Kidney glomerular epithelial cell (primary cell): ENCODE results near the gene WASF2.
"Not testable (repeated sequence)": the region's sequence is repeated elsewhere in the genome, so short reads cannot be mapped to it uniquely, and the experiment has no call there.

Source experiments
- DNase-seq: peaks from one replicate; lab custom pipeline; 2025; lab: John Stamatoyannopoulos, UW

Gene WASF2

DNA sequence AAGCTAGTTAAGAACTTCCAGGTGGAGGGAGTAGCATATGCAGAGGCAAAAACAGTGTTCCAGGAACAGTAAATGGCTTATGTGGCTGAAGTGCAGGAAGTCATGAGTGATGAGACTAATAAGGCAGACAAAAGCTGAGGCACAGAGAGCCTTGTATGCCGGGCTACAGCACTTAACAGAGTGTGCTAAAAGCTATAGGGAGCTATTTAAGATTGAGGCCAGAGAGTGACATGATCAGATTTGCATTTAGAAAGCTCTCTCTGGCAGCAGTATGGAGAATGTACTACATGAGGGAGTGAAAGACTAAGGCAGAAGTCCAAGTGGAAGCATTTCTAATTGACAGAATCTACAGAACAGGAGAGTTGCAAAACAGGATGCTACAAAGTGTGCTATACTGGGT, 38.6 kb downstream of the WASF2 start:
- DNase-seq: no peak

DNA sequence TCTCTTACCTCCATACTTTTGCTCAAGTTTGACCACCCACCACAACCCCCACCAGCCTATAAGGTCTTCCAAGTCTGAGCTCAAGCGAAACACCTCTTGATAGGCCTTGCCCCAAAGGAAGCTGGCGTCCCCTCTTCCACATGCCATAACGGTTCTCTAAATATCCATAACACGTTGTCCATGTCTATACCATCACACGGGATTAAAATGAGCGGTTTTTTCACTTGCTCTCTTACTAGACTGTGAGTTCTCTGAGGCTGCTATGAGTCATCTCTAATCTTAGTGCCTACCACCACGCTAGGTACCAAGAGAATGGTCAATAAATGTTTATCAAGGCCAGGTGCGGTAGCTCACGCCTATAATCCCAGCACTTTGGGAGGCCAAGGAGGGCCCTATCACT, 41.0 kb downstream of the WASF2 start:
- DNase-seq: no peak

DNA sequence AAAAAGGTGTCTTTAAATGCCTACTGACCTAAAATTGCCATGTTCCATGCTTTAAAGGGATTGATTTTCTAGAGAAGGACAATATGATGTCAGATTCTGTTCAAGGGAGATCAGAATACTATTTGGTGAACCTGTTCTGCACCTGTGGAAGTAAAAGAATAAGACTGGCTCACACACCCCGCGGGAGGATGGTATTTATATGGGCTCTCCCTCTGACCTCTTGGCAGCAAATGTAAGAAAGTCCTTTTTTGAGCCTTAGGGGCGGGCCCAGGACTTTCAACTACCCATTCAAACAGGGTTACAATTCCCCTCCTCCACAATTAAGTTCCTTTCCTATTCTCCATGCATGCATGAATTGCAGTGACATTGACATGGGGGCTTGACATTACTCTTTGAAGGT, 42.1 kb downstream of the WASF2 start:
- no peak for DNase-seq

DNA sequence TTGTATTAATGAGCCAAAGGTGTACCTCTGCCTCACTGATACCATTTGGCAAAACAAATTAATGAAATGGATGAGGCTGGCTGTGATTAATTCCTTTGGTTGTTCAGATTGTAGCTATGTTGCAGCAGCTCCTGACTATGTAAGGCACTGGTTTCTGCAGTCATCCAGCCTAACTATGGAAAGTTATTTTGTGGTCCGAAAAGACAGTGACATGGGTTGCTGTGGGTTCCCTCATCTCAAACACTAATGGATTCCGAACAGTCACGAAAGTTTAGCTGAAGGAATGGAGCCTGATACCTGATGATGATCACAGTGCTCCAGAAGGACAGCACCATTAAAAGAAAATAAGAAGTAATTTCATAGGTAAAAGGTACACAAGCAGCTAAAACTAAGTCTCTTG, 42.6 kb downstream of the WASF2 start:
- DNase-seq: no peak

DNA sequence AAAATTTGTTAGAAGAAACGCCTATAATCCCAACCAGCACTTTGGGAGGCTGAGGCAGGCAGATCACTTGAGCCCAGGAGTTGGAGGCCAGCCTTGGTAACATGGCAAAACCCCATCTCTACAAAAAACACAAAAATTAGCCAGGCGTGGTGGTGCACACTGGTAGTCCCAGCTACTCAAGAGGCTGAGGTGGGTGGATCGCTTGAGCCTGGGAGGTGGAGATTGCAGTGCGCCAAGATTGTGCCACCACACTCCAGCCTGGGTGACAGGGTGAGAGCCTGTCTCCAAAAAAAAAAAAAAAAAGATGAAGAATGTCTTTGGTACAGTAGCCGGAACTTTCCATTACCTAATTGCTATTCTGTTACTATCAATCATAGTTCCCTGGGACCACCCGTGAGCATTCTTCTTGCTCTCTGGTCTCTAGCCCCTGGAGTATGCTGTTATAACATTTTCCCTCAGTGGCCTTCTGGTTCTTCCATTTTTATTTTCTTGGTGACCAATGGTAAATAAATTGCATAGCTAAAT, 43.4 kb downstream of the WASF2 start:
- no peak for DNase-seq

DNA sequence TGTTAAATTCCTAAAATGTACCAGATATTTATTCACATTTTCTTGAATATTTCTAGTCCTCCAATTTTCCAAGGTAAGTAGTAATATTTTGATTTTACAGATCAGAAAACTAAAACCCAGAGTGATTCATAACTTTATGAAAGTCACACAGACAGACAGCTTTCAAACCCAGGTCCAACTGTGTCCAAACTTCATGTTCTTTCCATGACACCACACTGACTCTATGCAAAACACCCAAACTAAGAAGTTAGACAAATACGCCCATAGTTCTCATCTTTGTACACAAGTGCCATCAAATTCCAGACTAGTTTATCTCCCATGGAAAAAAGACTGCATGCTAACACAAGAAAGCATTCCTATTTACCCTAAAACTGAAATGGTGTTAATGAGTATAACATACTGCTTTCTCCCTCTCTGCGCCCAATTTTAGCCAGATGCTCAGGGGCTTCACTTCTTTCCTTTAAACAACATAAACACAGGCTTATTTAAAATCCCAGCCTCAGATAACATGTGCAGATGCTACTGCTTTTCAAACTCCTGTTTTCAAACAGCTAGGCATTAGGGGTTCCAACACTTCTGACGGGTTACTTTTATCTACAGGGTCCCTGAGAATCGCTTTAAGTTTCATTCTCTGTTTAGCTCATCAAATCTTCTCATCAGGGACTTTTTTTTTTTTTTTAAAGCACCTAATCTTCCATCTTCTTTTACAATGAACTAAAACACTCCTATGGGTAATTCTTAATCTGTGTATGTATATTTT, 44.6 kb downstream of the WASF2 start:
- DNase-seq: no peak

DNA sequence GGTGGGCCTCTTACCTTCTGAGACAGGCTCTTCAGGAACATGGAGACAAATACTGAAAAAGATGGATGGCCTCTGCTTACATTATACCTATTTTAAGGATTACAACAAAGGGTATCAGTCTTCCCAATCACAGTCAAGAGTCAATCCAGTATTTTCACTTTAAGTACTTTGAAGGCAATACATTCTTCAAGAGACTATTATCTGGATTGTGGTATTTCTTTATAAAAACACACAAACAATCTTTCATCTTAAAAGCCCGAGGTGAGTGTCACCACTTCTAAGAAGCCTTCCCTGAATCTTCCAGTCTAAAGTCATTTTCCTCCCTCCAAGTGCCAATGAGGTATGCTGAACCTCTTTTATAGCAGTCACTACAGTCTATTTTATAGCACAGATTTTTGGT, 45.3 kb downstream of the WASF2 start:
- DNase-seq: no peak

DNA sequence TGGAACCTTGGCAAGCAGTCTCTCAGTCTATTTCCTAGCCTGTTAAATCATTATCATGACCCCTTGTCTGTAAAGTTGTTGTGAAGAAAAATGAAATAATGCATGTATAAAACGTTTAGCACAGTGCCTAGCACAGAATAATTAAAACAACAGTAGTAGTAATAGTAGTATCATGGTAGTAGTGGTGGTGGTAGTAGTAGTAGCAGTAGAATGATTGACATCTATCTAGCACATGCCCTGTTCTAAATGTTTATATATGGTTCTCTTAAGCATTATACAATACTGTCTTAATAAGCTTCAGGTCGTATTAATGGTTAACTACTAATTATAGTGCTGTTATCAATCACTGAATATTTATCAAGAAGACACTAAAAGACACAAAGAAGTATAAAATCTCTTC, 50.8 kb downstream of the WASF2 start:
- DNase-seq: no peak

DNA sequence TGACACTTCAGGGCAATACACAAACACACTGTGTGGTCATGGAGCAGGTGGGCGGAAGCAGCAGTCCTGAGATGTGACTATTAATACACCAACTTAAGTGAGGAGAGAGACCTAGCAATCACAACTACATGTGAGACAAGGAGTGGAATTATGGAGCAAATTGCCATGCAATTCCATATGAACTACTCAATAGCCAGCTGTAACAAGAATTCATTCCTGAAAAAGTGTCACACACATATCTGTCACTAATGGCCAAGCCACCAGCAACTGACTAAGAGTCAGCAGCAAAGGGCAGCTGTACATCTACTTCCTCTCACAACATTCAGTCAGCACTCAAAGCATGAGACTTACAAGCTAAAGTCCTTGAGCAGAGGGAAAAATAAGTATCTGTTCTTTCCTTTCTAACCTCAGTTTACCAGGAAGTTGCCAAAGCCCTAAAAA, 51.3 kb downstream of the WASF2 start:
- DNase-seq: no peak

DNA sequence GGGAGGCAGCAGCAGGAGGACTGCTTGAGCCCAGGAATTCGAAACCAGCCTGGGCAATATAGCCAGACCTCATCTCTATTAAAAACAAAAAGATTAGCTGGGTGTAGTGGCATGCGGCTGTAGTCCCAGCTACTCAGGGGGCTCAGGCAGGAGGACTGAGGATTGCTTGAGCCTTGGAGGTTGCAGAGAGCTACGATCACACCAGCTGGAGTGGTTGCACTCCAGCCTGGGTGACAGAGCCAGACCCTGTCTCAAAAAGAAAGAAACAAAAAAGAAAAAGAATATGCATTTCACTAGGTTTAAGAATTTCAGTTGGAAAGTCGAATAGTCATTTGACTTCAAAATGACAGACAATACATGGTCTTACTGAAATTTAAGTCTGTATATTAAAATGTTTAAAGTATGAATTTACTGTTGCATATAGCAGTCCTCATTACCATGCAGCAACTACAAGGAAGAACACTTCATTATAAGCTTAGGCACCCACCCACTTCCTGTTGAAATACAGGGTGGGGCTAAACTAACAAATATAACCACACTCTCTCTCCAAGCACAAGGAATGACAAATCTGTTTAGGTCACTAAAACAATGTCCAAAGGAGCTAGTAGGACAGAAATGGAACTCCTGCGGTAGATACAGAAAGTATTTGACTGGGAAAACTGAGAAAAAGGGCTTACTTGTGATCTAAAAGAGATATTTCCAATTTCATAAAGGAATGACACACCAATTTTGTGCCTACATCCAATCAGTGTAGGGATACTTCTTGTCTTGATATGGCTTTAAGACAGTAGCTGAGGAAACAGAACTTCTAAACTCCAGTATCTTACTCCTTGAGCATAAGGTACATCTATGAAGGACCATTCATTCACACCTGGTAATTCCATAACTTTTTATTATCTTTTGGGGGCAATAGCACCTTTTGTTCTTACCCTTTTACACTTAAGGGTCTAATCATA, 53.5 kb downstream of the WASF2 start:
- DNase-seq: peak; percentile 45

DNA sequence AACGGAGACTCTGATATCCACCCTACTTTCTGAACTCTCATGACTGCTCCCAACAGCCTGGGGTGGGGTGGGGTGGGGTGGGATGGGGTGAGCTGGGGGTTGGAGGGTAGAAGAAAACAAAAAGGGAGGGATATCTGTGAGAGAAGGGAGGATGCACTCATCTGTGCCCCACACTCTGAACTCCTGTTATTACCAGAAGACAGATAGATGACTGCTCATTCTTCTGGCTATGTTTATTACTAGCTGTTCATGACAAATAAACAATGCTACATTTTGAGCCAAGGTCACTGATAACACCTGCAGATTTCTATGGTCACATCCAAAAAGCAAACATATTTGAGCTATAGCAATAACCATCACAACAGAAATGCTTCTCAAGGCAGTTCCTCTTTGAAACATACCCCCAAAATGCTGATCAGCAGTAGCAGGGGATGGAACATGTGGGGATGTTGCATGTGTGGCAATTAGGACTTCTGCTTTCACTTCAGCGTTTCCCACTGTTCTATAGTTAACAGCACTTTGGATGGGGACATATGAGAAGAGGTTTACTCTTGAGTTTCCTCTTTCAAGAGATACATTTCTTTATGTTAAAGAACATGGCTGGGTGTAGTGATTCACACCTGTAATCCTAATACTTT, 54.3 kb downstream of the WASF2 start:
- no peak for DNase-seq

DNA sequence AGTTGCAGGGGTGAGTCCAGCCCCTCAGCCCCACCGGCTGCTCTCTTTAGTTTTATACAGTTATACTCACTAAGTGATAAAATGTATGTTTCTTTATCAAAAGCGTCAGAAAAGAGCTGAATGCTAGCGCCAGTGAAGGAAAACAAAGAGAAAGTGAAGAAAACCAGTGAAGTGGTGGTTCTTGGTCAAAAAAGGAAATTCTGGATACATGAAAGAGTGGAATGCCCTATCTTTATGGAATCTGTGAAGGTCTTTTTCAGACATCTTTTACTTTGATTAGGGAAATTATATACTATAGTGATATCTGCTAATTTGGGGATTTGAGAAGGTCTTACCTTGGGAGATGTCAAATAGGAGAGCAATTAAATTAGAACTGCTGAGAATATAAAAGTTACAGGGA, 56.3 kb downstream of the WASF2 start:
- no peak for DNase-seq

DNA sequence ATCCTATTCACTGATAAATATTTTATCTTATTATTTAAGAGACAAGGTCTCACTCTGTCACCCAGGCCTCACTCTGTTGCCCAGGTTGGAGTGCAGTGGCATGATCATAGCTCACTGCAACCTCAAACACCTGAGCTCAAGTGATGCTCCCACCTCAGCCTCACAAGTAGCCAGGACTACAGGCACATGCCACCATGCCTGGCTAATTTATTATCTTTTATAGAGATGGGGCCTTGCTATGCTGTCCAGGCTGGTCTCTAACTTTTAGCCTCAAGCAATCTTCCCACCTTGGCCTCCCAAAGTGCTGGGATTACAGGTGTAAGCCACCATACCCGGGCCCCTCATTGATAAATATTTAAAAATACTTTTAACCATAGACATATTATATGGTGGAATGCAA, 57.2 kb downstream of the WASF2 start:
- not testable (repeated sequence) for DNase-seq

DNA sequence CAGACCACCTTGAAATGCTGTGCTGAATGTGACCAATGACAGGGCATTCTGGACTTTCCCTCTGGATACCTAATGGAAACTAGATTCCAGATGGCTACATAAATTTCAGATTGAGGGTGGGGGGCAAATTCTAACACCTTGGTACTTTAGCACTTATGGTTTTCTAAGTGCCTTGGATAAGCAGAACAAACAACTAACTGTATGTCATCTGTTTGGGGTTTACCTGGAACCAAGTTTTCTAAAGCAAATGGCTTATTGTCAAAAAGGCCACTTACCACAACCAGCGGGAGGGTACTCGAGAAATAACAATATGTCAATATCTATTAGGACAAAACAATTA, 58.4 kb downstream of the WASF2 start:
- no peak for DNase-seq

DNA sequence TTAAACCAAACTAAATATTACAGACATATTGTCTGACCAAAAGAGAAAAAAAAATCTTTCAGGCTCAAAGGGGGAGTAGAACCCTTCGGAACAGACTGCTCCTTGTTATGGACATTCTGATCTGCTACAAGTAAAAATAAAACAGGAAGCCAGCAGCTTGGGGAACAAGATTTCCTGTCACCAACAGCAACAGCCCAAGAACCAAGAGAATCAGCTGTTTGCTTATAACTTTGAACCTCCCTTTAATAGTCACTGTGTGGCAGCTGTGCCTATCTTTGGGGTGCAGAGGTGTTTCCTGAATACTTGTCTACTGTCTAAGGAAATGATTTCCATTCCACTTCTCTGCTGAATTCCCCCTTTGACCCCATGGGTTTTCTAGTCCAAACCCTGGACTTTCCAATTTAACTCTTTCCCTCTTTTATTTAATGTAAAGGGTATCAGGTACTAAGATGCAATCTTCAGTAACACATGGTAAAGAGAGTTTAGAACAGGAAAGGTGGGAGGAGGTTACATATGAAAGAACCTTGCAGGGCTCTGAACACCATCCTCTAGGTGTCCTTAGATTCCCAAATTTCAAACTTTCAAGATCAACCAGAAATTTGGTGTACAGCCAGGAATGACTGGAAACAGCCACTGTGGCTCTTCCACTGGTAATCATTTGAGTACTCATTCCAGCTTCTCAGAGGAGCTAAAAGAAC, 58.9 kb downstream of the WASF2 start:
- DNase-seq: peak; percentile 9

DNA sequence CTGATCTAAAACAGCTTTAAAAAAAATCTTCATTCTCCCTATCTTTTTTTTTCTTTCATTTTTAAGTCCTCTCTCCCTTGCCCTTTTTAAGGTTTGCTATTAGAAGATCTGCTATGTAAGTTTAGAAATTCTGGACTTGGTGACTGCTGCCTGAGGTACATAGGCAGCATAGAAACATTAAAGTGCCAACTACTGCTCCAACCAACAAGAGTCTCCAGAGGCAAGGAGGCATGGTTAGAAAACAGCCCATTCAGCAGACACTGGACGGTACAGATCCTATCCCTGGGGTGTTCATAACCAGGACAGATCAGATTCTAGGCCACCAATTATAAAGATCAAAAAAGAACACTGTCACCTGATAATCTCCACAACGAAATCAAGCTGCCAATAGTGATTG, 60.9 kb downstream of the WASF2 start:
- no peak for DNase-seq

DNA sequence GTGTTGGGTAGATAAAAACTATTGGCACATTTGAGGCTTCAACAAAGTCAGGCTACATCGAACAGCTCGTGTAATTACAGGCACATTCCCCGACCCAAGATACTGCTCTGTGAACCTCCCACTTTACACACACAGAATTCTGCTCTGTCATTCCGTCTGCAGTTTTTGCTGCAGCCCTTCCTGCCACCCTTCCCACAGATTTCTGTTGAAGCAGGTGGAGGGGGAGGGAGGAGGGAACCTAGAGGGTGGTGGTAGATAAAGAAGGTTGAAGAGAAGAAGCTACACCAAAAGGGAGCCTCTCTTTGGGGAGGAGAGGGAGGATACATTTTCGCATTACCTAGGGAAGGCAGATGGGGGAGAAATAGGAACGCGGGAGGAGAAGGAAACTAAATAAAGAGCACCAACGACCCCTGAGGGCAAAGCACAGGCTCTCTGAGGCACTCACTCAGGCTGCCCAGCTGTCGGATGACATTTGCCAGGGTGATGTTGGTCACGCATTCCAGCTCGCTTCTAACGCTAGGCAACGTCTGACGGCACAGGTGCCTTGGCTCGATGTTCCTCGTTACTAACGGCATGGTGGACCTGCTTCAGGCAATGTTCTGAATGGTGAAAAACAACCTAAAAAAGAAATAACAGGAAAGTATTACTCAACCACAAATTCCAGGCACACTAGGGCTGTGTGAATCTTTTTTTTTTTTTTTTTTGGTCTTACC, 61.5 kb downstream of the WASF2 start:
- DNase-seq: no peak

DNA sequence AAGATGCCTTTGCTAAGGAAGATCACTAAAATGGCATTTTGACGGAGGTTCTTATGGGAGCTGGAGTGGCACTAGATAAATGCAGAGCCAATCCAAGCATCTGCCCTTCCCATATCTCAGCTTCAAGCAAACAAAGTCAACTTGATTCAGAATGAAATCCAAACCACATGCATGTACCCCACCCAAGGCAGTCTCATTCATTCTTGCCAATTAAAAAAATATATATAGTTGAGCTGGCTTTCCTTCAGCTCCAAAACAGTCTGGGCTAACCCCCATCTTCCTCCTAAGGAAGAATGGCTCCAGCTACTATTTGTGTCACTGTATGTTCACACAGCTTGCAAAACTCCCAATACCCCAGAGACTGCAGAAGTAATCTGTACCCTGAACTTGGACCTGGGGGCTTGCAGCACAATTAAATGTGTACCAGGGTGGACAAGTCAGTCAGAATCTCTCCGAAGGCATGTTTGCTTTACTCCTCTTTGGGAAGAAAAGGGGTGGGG, 62.1 kb downstream of the WASF2 start:
- no peak for DNase-seq

DNA sequence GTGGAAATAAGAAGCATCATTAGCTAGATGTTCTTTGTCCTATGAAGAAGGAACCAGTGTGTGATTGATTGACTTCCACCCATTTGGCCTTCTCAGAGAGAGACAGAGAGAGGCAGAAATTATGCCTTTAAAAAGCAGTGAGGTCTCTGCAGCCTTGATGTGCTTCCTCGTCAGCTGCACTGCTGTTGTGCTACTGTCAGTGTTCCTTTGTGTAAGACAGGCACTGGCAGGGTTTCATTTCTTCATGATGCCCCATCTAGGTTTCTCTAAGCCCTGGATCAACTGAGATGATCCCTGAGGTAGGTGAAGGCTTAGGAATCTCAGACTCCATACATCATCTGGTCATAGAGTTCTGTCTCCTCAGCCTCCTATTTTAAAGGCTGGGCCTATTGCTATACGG, 62.6 kb downstream of the WASF2 start:
- DNase-seq: no peak

DNA sequence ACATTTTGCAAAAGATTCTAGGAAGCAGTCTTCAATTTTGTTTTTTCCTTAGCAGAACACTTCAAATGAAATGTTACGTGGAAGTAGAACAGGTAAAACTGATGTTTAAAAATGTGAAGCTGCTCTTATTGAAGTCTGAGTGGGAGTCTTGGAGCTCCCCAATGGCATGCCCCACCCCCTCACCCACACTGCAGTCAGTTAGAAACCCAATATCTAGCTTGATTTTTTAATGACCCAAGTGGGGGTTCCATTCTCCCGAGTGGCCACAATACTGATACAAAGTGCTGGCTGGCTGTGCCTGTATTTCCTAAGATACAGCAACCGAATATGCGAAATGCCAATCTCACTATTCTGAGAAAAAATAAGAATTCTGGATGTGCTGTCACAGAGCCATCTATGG, 66.3 kb downstream of the WASF2 start:
- DNase-seq: no peak
